ENCODE data around the gene EHF.

Gene EHF

DNA sequence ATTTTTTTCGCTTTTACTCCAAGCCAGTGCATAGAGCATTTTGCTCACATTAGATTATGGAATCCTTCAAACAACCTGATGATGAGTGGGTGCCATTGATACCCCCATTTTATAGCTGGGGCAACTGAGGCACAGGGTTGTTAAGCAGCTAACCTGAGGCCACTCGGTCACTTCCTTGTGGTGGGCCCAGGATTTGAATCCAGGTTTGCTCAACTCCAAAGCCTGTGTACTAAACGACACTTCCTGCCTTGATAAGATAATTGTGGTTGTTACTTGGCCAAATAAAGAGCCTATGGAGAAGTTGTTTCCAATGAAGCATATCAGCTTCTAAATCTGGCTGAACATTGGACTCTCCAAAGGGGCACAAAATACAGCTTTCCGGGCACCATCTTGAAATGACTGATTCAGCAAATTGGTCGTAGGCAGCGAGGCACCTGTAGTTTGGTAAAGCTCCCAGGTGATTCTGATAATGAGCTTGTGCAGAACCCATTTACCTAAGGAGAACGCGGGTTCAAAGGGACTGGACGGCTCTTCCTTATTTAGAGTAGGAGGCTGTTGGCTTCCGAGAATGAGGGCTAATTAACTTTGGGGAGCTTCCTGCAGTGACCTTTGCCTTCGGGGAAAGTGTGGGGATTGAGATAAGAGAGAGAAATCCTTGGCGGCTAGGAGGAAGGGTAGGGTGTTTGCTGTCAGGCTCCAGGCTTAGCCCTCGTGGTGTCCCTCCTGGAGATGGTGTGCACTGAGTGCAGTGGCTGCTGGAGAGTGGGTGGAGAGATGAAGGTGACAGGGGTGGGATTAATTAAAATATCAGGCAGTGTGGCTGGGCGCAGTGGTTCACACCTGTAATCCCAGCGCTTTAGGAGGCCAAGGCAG is 17.5 kb upstream of the EHF start:
- DNase-seq, result no peak

DNA sequence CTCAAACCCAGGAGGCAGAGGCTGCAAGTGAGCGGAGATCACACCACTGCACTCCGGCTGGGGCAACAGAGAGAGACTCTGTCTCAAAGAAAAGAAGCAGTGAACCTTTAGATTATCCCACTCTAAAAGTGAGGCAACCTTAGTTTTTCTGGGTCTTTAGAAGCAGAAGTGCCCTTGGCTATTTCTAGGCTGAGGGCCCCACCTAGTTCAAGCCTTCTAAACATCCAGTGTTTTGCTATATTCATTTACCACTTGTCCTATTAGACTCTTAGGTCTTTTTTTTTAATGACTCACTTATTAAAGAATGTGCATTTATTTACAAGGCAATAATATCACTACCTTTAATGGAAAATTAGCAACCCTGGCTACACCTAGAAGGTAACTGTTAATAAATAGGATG is 16.7 kb upstream of the EHF start:
- DNase-seq, result no peak

DNA sequence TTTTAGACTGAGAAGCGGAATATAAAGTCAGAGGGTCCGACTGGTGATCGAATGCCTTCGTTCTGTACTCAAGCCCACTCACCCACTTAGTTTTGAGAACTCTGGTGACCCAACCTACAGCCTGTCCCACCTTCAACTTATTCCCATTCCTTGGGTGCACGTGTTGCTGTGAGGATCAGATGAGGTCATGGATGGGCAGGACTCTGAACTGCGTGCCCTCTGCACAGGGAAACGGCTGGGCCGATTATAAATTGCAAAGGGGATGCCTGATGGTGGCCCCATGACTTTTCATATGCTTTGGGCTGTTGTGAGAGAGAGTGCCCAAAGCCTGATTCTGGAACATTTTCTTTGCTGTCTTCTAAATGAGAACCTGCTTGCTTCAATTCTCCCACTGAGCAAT is 16.0 kb upstream of the EHF start:
- no peak for DNase-seq

DNA sequence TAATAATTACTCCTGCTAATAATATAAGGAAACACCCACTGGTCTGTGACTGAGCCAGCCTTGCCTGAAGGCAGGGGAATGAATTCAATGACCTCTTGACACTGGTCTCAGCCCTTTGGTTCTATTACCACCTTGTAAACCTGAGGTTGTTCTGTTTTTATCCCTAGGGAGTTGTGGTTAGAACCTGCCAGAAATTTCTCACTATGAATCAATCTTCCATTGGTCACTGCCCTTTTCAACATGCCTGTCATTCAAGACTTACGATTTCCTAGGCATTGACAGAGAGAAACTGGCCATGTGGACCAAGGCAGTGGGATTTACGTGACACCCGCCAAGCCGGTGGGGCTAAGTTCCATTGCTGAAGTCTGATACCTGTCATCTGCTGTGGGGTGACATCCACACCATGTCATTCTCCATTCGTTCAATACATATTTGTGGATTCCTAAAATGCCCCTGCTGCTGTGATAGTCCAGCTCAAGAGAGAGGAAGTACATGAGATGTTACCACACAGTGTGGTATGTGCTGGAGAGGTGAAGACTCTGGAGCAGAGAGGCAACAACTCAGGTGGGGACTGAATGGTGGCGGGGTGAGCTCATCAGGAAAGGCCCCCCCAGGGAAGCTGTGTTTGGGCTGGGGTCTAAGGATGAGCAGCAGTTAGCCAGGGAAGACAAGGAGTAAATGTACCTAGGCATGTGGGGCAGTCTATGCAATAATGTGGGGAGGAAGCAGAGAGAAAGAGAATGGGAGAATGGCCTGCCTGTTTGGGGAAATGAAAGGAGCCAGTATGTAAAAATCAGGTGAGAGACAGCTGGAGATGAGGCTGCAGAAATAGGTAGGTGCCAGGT is 15.2 kb upstream of the EHF start:
- no peak for DNase-seq

DNA sequence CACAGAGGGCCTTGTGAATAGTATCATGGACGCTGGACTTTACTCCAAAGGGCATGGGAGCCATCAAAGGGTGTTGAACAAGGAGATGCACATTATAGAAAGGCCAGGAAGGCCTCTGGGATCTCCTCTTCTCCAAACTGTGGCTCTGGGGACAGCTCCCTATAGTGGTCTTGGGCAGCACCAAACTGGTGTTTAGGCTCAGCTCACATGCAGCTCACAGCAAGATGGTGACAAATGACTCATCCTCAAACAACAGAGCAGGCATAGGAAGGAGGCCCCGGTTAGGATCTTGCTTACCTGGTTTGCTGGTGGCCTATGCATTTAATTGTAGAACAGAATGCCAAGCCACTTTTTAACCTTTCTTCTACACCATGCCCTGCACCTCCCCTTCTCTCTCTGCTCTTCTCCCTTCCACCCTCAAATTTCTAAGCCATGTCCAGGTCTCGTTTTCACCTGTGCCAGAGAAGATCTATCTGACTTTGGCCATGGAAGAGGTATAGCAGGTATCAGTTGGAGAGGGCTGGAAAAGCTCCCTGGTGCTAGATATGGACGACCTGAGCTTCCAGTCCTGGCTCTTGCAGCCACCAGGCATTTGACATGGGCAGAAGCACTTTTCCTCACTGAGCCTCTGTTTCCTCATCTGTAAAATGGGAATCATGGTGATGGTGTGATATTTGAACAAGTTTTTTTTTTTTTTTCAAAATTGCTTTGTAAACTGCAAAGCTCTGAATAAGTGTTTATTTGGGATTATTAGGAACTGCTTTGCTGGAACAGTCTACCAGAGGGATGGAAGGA is 14.4 kb upstream of the EHF start:
- DNase-seq, result no peak

DNA sequence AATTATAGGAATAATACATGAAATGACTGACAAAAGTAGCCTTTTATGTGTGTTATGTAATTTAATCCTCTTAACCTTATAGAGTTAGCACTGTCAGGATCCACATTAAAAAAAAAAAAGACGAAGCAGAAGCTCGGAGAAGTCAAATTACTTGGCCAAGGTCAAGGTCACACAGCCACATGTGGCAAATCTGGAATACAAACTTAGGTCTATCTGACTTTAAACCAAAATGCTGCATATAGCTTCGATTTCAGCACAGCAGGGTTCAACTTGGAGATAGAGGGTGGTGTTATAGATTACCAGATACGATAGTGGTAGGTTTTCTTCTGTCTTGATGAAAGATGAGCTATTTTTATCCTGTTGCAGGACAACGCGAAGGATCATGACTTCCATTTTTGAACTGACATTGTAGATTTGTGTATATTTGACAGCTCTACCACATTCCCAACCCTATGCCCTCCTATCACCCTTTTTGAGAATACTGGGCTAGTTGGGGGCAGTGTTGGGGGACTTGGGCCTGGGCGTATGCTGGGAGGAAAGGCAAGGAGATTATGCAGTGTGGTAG is 11.6 kb upstream of the EHF start:
- no peak for DNase-seq

DNA sequence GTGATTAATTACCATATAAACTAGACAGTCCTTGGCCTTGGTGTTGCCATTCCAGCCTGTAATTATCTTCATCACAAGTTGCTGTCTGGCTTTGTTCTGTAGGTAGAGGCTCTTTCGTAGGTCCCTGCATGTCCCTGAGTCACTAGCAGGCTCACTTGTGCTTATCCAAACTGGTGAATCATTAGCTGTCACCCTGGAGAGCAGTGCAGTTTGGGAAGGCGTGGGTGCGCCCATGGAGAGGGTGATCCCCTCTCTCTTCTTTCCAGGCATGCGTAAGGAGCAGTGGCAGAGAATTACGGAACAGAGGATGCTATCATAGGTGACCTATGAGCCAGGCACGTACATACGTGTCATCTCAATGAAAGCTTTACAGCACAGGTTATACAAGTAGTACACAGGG is 11.0 kb upstream of the EHF start:
- DNase-seq, result no peak

DNA sequence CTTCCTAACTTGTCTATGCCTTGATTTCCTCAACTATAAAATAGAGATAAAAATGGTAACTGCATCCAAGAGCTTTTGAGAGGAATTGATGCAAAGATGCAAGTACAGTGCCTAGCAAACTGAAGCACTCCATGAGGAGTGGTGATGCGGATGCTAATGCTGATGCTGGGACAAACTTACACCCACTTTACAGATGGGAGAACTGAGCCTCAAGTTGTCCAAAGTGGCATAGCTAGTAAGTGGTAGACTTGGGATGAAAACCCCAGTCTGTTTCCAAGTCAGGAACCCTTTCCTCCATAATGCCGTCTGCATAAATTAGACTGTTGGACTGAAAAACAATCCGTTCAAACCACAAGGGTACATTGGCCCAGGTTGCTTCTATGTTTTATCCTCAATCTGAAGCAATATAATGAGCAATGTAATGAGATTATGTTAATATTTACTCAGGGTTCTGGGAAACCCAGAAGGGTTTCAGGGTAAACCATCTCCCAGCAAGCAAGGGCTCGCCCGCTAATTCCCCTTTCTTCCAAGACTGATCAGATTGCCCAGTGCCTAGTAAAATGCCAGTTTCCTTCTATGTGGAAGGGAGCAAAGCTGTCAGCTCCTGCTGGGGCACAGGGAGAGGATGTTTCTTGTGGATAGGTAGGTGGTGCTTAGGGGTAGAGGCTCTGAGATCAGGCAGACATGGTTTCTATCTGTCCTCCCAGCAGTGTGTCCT is 10.4 kb upstream of the EHF start:
- DNase-seq, result no peak

DNA sequence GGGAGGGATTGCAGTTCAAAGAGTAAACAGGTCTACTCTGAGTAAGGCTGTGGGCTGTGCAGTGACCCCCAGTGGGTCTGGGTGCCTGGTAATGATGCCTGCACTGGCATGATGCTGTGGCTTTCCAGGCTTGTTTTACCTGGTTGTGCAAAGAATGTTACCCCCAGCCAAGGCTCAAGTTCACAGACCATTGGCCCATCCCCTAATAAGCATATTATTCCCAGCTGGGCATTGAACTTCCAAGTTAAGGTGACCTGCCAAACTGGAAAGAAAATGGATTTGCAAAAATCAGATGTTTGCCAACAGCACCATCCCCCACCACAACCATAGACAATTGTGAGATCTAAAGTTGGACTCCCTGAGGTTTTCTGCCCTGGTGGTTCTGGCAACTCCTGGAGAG is 7.9 kb upstream of the EHF start:
- DNase-seq, result no peak

DNA sequence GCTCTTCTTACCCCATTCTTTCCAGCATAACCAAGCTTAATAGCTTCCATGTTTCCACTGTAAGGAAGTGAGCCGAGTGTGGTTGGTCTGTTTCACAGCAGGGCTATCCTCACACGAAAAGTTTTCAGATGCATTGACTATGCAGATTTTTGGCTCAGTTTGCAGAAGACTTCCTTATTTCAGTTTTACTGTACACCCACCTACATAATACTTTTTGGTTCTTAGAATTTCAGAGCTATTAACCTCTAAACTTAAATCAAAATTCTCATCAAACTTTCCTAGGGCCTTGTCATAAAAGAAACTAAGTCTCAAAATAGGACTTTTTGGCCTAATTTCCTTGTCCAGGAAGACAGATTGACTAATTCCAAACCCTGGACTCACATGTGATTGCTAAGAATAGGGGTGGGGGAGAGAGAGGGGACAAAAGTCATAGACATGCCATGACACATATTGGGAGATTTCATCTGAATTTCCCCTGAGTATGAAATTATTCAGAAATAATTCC is 7.3 kb upstream of the EHF start:
- DNase-seq, result no peak

DNA sequence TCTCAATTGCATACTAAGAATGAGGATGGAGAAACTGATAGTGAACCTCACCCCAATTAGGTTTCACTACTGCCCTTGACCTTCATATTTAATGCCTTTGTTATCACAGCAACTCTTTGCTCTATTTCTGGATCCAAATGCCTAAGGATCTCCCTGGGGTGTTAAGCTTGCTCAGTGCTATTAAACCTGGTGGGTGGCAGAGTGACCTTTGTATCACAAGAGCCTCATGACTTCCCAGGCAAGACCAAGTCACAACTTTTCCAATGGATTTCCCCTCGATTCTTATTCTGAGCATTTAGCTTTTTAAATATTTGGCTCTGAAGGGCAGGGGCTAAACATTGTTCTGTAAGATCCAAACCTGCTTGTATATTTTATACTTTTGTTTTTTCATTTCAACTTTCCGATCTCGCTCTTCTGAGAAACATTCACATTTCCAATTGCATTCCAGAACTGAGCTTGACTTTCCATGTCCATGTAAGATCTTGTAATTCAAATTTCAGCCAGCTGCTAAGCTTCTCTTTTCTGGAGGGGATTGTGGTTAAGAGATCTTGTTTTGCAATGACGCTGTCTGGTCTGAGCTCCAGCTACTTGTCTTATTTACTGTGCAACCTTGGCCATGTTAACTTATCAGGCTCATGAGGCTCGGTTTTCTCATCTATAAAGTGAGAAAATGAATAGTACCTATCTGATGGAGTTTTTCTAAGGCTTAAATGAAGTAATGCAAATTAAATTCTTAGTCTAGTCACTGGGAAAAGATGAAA is 6.4 kb upstream of the EHF start:
- no peak for DNase-seq

DNA sequence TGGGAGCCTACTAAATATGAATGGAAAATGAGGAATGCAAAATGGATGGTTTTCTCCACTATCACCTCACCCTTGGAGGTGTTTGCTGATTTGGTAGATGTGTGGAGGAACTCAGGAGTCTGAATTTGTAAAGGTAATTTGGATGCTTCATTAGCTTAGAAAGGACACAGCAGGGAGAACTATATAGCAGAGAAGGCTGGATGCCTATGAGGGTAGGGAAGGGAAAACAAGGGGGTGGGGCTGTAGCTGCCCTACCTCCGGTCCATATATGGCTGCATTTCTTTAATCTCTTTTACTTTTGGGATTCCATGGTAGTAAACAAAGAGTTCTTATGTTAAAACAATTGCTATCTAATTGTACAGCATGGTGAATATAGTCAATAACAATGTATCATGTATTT is 4.8 kb upstream of the EHF start:
- DNase-seq, result no peak

DNA sequence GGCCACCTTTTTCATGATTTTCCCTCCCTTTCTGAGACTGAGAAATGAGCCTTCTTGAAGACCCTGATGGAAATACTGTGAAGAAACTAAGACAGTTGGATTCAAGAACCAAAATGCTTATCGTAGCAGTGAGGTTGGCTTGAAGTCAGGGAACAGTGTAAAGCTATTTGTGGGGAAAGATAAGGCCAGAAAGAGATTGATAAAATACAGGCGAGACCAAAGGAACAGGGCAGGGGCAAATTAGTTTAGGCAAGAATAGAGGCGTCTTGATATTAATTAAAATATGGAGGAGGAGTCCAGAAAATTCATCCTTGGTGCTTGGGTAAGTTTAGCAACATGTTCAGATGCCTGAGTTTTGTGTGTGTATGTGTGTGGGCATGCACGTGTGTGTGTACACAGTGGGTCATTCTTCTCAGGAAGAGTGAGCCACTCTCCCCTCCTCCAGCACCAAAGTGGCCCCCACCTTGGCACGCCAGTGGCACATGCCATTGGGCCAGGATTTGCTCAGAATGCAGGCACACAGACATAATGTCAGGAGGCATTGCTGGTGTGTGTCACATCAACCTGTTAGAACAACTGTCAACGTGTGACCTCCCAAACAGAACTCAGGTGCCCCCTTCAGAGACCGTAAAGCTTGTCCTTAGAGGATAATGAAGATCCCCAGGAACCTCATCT is 3.9 kb upstream of the EHF start:
- no peak for DNase-seq

DNA sequence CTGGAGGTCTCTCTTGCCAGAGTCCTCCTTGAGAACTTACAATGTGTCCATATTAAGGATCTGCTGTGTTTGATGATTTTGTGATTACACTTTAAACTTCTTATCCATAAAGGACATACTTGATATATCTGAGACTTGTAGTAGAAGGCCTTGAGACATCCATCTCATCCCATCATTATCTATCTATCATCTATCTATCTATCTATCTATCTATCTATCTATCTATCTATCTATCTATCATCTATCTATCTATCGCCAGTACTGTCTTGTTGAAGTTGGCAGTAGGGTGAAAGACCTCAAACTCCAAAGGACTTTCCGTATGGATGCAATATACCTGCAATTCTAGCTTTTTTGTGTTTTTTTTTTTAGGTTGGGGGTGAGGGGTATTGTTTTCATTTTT is 2.5 kb upstream of the EHF start:
- DNase-seq, result no peak

DNA sequence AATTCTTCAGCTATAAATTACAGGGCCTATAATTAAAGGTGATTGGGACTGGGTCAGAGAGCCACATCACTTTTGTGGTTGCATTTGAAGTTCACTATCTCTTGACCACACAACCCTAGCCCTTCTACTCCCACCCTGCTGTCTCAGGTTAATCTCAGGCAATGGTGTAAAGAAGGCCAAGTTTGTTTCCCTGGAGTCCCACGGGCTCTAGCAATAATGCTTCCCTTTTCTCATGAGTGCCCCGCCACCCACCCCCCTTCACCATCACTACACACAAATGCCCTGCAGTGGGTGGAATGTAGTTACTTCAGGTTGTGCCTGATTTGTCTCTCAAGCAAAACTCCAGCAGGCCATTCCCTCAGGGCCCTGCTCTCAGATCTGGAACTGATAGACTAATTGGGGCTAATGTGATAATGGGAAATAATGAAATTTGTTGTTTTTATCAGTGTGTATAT is 1.8 kb upstream of the EHF start:
- no peak for DNase-seq

DNA sequence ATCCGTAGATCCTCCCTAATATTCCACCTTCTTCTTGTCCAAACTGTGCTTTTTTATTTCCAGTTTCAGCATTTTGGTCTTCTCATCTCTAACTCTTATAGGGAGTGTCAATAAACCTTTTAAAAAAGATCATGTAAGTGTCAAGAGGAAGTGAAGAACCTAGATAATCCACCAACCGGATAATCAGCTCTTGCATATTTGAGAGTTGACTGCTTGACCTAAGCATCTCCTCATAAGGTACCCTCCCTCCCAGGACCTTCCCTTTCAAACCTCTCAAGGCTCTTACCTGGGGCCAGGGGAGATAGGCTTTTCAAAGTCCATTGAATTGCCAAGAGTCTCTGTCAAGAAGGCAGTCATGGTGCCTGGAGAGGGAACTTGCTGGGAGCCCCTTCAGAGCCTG is 691 bp upstream of the EHF start:
- DNase-seq, result no peak

DNA sequence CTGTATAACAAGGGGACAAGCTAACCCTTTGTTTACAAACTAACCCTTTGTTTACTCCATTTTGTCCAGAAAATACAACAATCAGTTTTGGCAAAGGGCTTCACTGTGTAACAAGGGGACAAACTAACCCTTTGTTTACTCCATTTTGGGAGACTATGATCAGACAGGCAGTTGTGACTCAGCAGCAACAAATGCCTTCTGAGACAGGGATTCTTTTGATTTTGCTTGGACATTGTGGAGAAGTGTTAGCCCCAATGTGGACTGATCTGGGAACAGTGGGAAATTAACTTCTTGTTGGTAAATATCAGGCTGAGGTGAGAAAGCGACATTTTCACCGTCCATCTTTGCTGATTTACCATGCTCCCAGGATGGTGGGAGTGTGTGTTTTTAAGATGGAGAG is 983 bp downstream of the EHF start:
- no peak for DNase-seq

DNA sequence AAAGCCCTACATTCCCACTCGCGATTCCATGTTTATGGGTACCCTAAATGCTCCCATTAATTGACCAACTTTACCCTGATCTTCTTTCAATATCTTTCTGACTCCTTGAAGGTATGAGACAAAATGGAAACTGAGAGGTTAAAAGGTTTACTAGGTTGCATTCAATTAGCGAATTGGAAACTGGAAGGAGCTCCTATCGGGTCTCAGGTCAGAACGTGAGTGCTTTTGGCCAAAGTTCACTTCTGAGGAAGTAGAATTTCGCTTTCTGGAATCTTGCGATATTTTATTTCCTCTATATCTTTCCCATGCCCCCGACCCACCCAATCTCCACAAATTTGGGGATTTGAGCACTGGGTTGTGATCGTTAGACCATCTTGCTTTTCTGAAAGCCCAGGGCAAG is 2.6 kb downstream of the EHF start:
- DNase-seq, result no peak

DNA sequence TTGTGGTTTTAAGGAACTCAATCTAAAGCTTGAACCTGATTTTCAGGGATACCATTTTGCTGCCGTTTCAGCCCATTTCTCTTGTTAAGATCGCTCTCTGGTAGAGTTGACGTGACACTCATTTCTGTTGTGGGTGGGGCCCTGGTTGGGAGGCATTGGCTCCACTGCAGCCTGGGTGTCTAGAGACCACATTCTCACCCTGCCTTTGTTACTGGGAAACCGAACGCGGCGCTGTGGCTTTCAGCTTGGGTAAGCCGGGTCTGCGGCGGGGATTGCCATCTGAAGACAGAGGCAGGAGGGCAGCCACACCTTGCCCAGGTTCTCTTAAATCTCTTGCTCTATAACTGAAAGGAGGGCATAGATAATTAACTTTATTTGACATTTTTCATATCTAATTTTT is 3.2 kb downstream of the EHF start:
- DNase-seq, result no peak

DNA sequence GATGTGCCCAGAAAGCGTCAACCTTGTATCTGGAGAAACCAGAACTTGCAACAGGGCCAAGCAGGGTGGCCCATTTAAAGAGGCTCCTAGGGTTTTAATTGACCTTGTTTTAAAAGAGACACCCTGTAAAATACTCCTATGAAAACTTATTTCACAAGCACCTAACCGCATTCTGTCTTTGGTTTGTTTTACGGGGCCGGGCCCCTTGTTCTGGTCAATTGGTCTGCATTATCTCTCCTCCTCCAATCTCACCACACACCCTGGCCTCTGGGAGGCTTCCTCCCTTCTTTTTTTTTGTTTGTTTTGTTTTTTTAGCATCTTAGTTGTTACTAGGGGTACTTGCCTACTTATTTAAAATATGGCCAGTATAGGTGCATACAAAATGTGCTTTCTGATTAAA is 4.7 kb downstream of the EHF start:
- DNase-seq, result no peak

DNA sequence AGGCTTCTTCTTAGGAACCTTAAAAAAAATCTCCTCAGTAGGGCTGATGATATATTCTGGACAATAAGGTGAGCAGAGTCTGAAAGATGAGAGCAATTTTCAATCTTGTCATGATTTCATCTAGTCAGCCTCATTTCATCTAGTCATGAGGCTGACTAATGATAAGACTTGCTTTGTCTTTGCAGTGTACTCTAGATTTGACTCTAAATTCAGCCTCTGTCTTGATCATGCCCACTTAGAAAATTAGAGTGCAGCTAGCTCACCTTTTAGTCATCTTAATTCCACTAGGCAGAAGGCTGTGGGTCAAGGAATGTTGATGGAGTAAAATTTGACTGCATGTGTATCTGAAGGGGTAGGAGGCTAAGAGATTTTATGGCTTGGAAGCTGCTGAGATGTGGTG is 5.5 kb downstream of the EHF start:
- no peak for DNase-seq

All from stimulated activated CD4-positive, alpha-beta T cell treated with anti-CD3 and anti-CD28 coated beads, Interleukin-4, amount 100 ng/mL, for 4 hours (primary cell).